HG02642 (cell line): ENCODE data around the gene IQSEC3.

ENCODE experiments used
- ATAC-seq: cut with Tn5 transposase; IDR thresholded peaks from one replicate; pipeline ENCODE4 v1.9.1; 2021; ENCODE audit warnings: mild to moderate bottlenecking; ENCODE audit not compliant: unreplicated experiment, poor library complexity

IQSEC3 gene

DNA sequence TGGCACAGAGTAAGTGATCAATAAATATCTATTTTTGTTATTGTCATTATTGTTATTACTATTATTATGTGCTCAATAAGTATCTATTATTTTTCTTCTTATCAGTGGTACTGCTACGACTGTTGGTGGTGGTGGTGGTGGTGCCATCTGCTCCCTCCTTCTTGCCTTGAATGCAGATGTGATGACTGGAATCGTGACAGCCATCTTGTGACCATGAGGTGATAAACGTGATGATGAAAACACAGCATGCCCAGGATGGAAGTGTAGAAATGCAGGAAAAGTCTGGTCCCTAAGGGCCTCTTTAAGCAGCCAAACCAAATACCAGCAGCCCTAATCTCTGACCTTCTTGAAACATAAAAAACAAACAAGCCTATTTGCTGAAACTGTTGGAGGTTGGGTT is 125.0 kb downstream of the IQSEC3 start:
- ATAC-seq = no peak

- ATAC-seq = no peak
Measured at GRCh38 chr12:193261-193660, 126.7 kb downstream of the IQSEC3 start.

DNA sequence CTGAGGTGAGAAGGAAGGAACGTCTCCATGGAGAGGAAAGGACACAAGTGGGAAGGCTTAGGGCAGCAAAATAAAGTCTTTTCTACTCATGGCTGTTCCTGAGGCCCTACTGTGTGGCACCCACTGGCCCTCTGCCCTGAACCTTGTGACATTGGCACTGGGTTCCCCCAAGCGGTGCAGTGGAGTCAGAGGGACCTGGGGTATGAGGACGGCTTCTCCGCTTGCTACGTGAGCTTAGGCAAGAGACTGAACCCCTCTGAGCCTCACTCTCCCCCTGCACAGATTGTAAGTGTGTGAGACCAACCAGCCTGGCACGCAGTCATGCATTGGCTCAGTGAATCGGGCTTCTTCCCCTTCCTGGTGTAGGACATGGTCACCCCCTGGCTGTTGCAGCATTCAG is 127.7 kb downstream of the IQSEC3 start:
- ATAC-seq = no peak

DNA sequence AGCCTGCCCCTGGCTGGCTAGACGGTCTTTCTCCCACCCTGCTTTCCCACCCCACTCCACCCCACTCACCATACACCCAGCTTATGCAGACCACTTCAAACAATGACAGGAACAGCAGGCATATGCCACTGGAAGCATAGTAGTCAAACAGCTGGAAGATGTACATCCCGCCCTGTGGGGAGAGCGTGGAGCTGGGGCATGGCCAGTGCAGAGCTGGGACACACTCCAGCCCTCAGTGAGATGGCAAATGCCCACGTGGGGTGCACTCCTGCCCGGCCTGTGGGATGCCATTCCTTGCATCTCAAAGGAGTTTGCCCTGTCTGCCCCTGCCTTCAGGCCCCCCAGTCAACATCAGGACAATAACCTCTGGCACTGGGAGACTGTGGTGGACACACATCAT is 128.6 kb downstream of the IQSEC3 start:
- no peak for ATAC-seq

DNA sequence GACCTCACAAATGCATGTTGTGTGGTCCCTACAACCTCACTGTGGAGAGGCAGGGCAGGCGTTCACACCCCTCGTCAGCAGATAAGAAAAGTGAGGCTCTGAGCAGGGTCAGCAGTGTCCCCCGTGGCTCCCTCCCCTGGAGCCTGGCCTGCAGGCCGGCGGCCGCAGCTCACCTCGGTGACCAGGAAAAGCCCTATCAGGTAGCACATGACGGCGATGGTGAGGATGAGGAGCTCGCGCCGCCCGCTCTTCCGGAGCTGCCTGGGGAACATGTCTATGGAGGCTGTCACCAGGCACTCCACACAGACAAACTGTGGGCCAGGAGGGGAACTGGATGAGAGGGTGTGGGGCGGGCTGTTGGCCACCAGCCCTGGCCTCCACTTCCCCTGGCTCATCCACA is 129.4 kb downstream of the IQSEC3 start:
- ATAC-seq = no peak

DNA sequence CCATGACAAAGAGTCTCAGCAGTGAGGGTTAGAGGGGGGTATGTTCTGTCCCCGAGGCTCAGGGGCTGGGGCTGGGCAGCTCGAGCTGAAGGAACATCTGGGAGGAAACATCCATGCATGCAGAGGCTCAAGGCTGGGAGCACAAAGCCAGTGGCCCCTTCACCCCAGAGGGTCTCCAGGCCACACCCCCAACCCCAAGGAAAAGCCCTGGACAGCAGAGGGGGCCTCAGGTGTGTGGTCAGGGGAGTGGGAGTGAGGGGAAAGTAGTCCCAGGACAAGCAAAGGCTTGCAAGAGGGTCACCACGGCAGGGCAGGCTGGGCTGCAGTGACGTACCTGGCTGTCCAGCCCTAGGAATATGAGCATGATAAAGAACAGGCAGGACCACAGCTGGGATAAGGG is 129.9 kb downstream of the IQSEC3 start:
- no peak for ATAC-seq

DNA sequence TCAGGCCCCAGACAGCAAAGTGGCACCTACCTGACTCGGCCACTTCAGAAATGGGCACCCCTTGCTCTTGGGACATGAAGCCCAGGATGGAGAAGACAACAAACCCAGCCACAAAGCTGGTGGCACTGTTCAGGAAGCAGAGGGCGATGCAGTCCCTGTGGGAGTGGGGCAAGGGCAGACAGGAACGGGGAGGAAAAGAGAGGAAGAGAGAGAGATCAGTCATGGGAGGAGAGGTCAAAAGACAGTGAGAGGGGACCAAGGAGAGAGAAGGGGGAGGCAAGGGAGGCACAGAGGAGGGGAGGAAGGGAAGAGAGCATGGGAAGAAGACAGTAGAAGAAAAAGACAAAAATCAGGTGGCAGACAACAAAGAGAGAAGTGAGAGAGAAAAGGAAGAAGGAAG is 130.8 kb downstream of the IQSEC3 start:
- no peak for ATAC-seq

- no peak for ATAC-seq
Measured at GRCh38 chr12:197911-198695, 131.5 kb downstream of the IQSEC3 start.

DNA sequence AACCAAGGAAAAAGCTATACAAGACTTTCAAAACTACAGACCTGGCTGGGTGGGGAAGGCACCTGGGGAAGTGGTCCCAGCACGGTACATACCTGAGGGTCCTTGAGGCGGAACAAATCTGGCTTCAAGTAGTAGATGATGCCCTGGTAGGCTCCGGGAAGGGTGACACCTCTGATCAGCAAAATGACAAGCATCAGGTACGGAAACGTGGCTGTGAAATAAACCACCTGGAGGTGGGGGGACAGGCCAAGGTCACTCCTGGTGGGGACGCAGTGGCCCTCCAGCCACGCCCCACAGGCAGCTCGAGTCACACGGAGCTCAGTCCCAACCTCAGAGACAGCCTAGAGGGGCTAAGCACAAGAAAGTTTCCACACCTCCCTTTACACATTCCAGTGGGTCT is 132.1 kb downstream of the IQSEC3 start:
- no peak for ATAC-seq

- no peak for ATAC-seq
Measured at GRCh38 chr12:201361-201760, 134.8 kb downstream of the IQSEC3 start.

DNA sequence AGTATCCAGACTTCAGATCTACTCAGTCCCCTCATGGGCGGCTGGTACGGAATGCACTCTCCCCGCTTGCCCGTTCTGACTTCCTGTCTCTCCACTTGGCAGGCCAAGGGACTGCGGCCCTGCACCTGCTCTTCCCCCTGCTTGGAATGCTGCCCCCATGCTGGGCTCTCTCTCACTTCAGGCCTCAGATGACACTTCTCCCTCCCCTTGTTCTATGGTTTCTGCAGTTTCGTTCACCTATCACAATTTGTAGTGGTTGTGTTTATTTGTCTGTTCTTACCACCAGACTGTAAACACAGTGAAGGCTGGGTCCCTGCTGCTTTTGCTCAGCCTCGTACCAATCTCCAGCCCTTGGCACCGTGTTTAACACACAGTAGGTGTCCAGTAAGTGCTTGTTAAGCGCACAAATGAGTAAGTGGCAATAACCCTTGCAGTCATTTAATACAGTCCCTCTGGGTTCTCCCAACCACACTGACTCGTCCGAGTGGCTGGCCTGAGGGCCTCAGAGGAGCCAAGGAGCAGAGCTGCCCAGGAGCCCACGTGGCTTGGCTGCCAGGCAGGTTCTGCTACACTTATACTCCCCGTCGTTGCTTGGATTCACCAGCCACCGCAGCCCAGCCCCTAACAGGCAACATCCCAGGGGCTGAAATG is 135.6 kb downstream of the IQSEC3 start:
- no peak for ATAC-seq

DNA sequence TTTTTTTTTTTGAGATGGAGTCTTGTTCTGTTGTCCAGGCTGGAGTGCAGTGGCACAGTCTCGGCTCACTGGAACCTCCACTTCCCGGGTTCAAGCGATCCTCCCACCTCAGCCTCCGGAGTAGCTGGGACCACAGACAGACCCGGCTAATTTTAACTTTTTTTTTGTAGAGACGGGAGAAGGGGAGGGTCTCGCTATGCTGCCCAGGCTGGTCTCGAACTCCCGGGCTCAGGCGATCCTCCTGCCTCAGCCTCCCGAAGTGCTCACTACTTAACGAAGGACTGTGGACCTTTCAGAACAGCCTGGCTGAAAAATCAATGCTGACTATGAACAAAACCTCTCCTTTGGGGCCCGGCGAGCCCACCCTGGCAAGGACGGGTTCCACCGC is 136.5 kb downstream of the IQSEC3 start:
- no peak for ATAC-seq

DNA sequence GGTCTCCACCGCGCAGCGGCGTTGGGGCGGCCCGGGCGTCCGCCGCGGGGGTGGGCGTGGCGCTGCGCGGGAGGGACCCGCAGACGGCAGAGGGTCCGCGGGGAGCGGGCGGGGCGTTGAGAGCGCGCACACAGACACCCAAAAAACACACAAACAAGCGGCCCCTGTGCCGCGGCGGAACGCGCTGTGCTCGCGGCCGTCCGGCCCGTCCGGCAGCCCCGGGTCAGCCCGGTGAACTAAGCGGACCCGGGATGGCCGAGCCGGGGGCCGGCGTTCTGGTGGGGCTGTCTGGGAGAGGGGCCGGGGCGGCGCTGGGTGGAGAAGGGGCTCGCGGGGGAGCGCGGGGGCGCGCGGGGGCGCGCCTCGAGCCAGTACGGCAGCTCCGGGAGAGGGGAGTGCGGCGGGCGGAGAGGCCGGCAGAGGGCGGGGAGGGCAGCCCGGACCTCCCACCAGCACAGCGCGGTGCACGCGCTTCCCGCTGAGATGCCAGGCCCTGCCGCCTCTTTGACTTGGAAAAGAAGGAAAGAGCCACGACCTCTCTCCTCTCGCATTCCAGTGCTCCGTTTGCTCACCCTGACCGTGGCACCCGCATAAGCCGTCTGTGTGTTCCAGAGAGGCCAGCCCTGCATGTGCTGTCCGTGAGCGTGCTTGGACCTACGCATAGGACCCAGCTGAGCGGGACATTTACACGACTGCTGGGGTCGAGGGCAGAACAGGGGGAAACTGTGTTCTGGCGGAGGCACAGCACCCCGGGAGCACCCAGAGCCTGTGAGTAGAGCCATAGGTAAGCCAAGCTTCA is 137.1 kb downstream of the IQSEC3 start:
- no peak for ATAC-seq

GRCh38 chr12:204261-204678 is 137.7 kb downstream of the IQSEC3 start:
- ATAC-seq = no peak

DNA sequence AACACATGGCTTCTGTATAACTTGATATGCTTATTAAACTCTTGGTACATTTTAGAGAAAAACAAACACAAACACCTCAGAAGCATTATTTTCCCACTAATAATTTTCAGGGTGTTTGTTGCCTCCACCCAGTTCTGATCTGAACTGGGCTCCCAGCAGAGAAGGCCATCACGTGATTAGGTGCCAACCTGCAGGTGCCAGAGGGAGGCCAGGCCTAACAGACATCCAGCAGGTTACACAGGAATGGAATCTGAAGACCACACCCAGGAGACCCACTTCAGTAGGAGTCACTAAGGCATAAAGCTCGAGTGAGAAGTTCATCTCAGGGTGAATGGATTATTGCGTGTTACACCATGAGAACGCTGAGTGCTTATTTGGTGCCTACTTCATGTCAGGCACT is 138.5 kb downstream of the IQSEC3 start:
- no peak for ATAC-seq

GRCh38 chr12:206746-207440 is 140.3 kb downstream of the IQSEC3 start:
- no peak for ATAC-seq

- ATAC-seq = no peak
Measured at GRCh38 chr12:207804-208203, 141.2 kb downstream of the IQSEC3 start.

GRCh38 chr12:208813-209212 is 142.2 kb downstream of the IQSEC3 start:
- no peak for ATAC-seq

DNA sequence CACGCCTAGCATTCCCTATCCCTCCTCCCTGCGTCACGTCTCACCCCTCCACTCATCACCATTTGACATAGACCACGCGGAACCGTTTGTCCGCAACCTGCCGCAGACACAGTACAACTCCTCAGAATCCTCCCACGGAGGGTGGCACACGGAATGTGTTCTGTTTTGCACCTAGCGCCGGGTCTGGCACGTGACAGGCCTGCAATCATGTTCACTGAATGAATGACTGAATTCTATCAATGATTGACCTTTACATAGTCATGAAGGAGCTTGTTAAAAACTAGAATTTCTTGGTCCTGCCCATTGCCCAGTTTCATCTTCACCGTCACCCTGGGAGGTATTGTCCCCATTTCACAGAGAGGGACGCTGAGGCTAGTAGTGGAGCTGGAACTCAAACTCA is 142.7 kb downstream of the IQSEC3 start:
- no peak for ATAC-seq

GRCh38 chr12:209851-210250 is 143.3 kb downstream of the IQSEC3 start:
- ATAC-seq = no peak
